HepG2 (cell line): ENCODE measurements around the gene NINL. TPM values are rescaled to one million over a fixed set of nuclear protein-coding genes. Genes with fewer than 3 reads are reported as not detected.
A peak's percentile ranks its signal among the peaks of the same experiment; 100 is the strongest.

Source experiments
- BATF2 ChIP-seq: sonication (generic); formaldehyde crosslinking; IDR thresholded peaks from 2 replicates; pipeline ENCODE4 v1.8.0; 2022; ENCODE audit warnings: mild to moderate bottlenecking, missing genetic modification reagents, moderate library complexity
- ELF4 ChIP-seq: sonication (generic); formaldehyde crosslinking; IDR thresholded peaks from 2 replicates; pipeline ENCODE4 v1.5.0; 2020; ENCODE audit warnings: missing genetic modification reagents, mild to moderate bottlenecking, moderate library complexity, borderline replicate concordance
- HOMEZ ChIP-seq: IDR thresholded peaks from 2 replicates; pipeline ENCODE4 v1.6.1; 2016; ENCODE audit warnings: low read depth
- IKZF1 ChIP-seq: fragments of 450-650 bp; IDR thresholded peaks from 2 replicates; pipeline ENCODE4 v1.7.1; 2016
- MAFG ChIP-seq: sonication (generic); formaldehyde crosslinking; IDR thresholded peaks from 2 replicates; pipeline ENCODE4 v1.5.1; 2020; ENCODE audit warnings: mild to moderate bottlenecking, missing genetic modification reagents
- MBNL3 ChIP-seq: fragments of 250-450 bp; sonication (Bioruptor Pico); conservative IDR thresholded peaks from 2 replicates; pipeline ENCODE4 v1.8.0; 2022; ENCODE audit warnings: mild to moderate bottlenecking, inconsistent platforms
- MNT ChIP-seq: fragments of 450-650 bp; IDR thresholded peaks from 2 replicates; pipeline ENCODE4 v1.6.1; 2016
- NPAS2 ChIP-seq: sonication (generic); formaldehyde crosslinking; IDR thresholded peaks from 2 replicates; pipeline ENCODE4 v1.8.0; 2022; ENCODE audit warnings: mild to moderate bottlenecking, missing genetic modification reagents, borderline replicate concordance
- SRSF4 ChIP-seq: fragments of 200-400 bp; formaldehyde crosslinking; IDR thresholded peaks from one replicate; pipeline ENCODE4 v1.6.1; 2018; ENCODE audit warnings: mild to moderate bottlenecking, low read depth, low read length, moderate library complexity; ENCODE audit not compliant: poor library complexity, severe bottlenecking
- TERF1 ChIP-seq: sonication (generic); formaldehyde crosslinking; IDR thresholded peaks from 2 replicates; pipeline ENCODE4 v1.8.0; 2022; ENCODE audit warnings: mild to moderate bottlenecking, missing genetic modification reagents, moderate library complexity
- THAP8 ChIP-seq: sonication (generic); formaldehyde crosslinking; IDR thresholded peaks from 2 replicates; pipeline ENCODE4 v1.5.1; 2020; ENCODE audit warnings: missing genetic modification reagents, mild to moderate bottlenecking, borderline replicate concordance
- THRA ChIP-seq: sonication (generic); formaldehyde crosslinking; IDR thresholded peaks from 2 replicates; pipeline ENCODE4 v1.4.0; 2020; ENCODE audit warnings: missing genetic modification reagents, borderline replicate concordance
- TOPORS ChIP-seq: sonication (generic); formaldehyde crosslinking; IDR thresholded peaks from 2 replicates; pipeline ENCODE4 v1.8.0; 2023; ENCODE audit warnings: mild to moderate bottlenecking, missing genetic modification reagents
- TRIM22 ChIP-seq: fragments of 450-650 bp; IDR thresholded peaks from 2 replicates; pipeline ENCODE4 v1.6.1; 2017
- ZBTB7A ChIP-seq: sonication (generic); formaldehyde crosslinking; IDR thresholded peaks from 2 replicates; pipeline ENCODE4 v1.8.0; 2022; ENCODE audit warnings: mild to moderate bottlenecking, missing genetic modification reagents
- ZNF30 ChIP-seq: sonication (generic); formaldehyde crosslinking; IDR thresholded peaks from 2 replicates; pipeline ENCODE4 v1.5.0; 2020; ENCODE audit warnings: mild to moderate bottlenecking, missing genetic modification reagents
- ZNF503 ChIP-seq: sonication (generic); formaldehyde crosslinking; IDR thresholded peaks from 2 replicates; pipeline ENCODE4 v1.4.0; 2020; ENCODE audit warnings: missing genetic modification reagents
- ZNF598 ChIP-seq: sonication (generic); formaldehyde crosslinking; IDR thresholded peaks from 2 replicates; pipeline ENCODE4 v1.5.1; 2020; ENCODE audit warnings: mild to moderate bottlenecking, missing genetic modification reagents, borderline replicate concordance
- ZNF775 ChIP-seq: sonication (generic); formaldehyde crosslinking; IDR thresholded peaks from 2 replicates; pipeline ENCODE4 v1.4.0; 2020; ENCODE audit warnings: missing genetic modification reagents, mild to moderate bottlenecking, moderate library complexity, borderline replicate concordance
- polyA plus RNA-seq, 8 experiments: library from polyadenylated mRNA; depleted of rRNA in 3 of 8; stranded (reverse) in 7 of 8; unstranded in 1 of 8; fragments of >200 nt; fragmentation: Illumina TruSeq in 4 of 8; extraction: Trizol in 4 of 8; gene quantifications; 2 replicates each; pipeline versions ENCODE4 v1.2.1 to v1.2.3, GENCODE V29; 2011 to 2016; ENCODE audit warnings: low read depth in 4 of 8, missing spikeins in 1 of 8, mixed read lengths in 1 of 8; ENCODE audit not compliant: insufficient read depth in 1 of 8
- total RNA-seq, 5 experiments: library from RNA; depleted of rRNA; stranded (reverse); fragments of >200 nt; fragmentation: Illumina TruSeq; extraction: Trizol; gene quantifications; 2 replicates each; pipeline ENCODE4 v1.2.3, GENCODE V29; 2016; ENCODE audit warnings: low read depth in 1 of 5

Gene NINL
- total and polyA plus RNA-seq, 2 of the 13 experiments (the other 11 are each of a cell fraction or from before 2014, with no cell fraction given): 32.3 to 34.3 TPM

GRCh38 chr20:25553819-25554296, 31.5 kb downstream of the NINL start (continued):
- TF ChIP-seq ZNF598 (CRISPR knock-in tag) (peak; percentile 60; the same call in 1 of the 2 replicates), MAFG (CRISPR knock-in tag) (no peak), TERF1 (CRISPR knock-in tag) (no peak), THAP8 (CRISPR knock-in tag) (no peak), MBNL3 (CRISPR knock-in tag) (no peak), THRA (CRISPR knock-in tag) (no peak), ZBTB7A (CRISPR knock-in tag) (no peak), MNT (no peak), TRIM22 (no peak), BATF2 (no peak), ELF4 (CRISPR knock-in tag) (no peak), IKZF1 (no peak), ZNF30 (CRISPR knock-in tag) (no peak), TOPORS (CRISPR knock-in tag) (no peak), ZNF503 (CRISPR knock-in tag) (no peak), ZNF775 (CRISPR knock-in tag) (no peak), NPAS2 (CRISPR knock-in tag) (no peak), SRSF4 (no peak), HOMEZ (no peak)
